ENCODE measurements around the gene BBS7. TPM values are rescaled to one million over a fixed set of nuclear protein-coding genes. Genes with fewer than 3 reads are reported as not detected.
A peak's percentile ranks its signal among the peaks of the same experiment; 100 is the strongest.

The BBS7 gene
- total RNA-seq, 2 experiments from 2014 or later: 16.4 to 18.5 TPM

DNA sequence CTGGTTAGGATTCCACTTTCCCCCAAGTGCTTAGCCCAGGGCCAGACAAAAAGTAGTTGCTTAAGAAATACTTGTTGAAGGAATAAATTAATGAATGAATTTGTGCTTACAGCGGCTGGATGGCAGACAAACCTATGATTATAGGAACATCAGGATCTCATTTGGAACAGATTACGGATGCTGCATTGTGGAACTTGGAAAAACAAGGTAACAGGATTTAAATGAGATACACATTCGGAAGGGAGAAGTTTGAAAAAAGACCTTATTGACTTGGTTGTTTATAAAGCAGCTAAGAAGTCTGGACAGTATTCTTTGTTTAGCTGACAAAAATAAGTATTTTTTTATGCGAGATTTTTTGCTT, 68.6 kb downstream of the BBS7 start:
- Mint-ChIP-seq H3K4me3 (peak overlapping the region; percentile 92), H3K27me3 (ENCODE audit: low read depth) (no peaks in the 10 kb centered on the region), H3K27ac (peak overlapping the region; percentile 95), H3K4me1 (ENCODE audit: low read depth) (peaks cover 39% of the 10 kb centered on the region), H3K36me3 (ENCODE audit: low read depth) (peaks cover 39% of the 10 kb centered on the region), H3K9me3 (ENCODE audit: insufficient read depth) (no peaks in the 10 kb centered on the region)
- ChIA-PET POLR2A (interaction anchor here (0.7 to 1.8 kb wide), 7 partner anchors 10 to 1122 kb away, joined by 3 to 10 read pairs (median 6); partner anchors contain the start of gene CCNA2), CTCF (interaction anchor here (1.0 kb wide), 2 partner anchors 9 to 22 kb away, joined by 3 to 5 read pairs; partner anchors contain the start of gene CCNA2)
- ATAC-seq (no peak), DNase-seq (no peak)

DNA sequence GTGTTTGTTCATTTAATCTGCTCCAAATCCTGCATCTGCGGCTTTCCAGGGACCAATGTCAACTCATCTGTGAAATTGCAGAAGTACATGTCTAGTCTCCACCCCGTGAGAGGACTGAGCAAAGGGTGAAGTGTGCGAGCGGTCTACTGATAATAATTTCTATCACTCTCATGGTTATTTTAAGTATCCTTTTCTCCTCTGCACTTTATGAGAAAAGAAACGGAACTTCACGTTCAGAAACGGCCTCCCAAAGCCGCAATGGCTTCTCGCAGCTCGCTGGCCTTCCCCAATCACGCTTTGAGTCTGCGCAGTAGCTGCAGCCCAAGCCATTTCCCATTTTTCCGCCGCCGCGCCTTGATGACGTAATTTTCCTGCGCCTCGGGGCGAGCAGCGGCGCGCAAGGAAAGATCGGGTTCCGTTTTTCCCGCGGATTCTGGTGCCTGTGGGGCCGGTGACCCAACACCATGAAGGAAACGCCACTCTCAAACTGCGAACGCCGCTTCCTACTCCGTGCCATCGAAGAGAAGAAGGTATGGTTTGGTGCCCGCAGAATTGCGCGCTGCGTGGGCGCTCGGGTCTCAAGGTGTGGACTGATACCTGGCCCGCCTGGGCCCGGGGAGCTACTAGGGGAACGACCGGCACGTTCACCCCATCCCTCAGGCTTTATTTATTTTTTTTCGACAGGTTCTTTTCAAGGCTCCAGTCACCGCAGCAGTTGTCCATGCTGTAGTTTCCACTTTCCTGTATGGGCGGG, 69.1 kb downstream of the BBS7 start, which contains the start of gene EXOSC9:
Gene EXOSC9 (plus strand): TSS at position 363 of the 754 bp plus-strand sequence. CDS start 102 bp downstream, at position 465.
- no peaks in the 10 kb centered on the region for H3K9me3 Mint-ChIP-seq (ENCODE audit: insufficient read depth)
- CTCF ChIA-PET: interaction anchor here (1.0 kb wide), 2 partner anchors 10 to 23 kb away, joined by 3 to 5 read pairs; partner anchors contain the start of gene CCNA2
- peaks cover 34% of the 10 kb centered on the region for H3K36me3 Mint-ChIP-seq (ENCODE audit: low read depth)
- peak; percentile 94 for DNase-seq
- POLR2A ChIA-PET: interaction anchor here (0.7 to 2.4 kb wide), 9 partner anchors 10 to 1122 kb away, joined by 3 to 10 read pairs (median 6); partner anchors contain the start of gene CCNA2
- H3K4me3 Mint-ChIP-seq: peak within 1 kb of the TSS; percentile 92
- peak; percentile 88 for ATAC-seq
- peaks cover 1% of the 10 kb centered on the region for H3K27me3 Mint-ChIP-seq (ENCODE audit: low read depth)
- peak within 1 kb of the TSS; percentile 95 for H3K27ac Mint-ChIP-seq
- peaks cover 42% of the 10 kb centered on the region for H3K4me1 Mint-ChIP-seq (ENCODE audit: low read depth)

DNA sequence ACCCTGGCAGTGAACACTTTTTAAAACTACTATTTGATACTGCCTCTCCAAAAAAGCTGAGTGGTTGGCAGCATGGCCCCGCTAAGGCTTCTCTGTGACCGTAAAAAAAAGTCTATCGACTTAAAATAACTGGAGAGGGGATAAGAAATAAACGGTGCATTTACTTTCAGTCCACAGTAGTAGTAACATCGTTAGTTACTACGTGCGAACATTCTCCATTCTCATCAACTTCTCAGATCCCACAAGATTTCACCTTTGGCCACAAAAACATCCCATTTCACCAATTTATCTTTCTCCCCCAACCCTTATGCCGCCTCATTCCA, 69.7 kb downstream of the BBS7 start:
- Mint-ChIP-seq H3K4me3 (peak overlapping the region; percentile 92), H3K27me3 (ENCODE audit: low read depth) (peaks cover 4% of the 10 kb centered on the region), H3K9me3 (ENCODE audit: insufficient read depth) (no peaks in the 10 kb centered on the region), H3K36me3 (ENCODE audit: low read depth) (peaks cover 29% of the 10 kb centered on the region), H3K27ac (peak overlapping the region; percentile 95), H3K4me1 (ENCODE audit: low read depth) (peaks cover 47% of the 10 kb centered on the region)
- DNase-seq (no peak), ATAC-seq (peak; percentile 8)
- ChIA-PET CTCF (interaction anchor here (1.0 kb wide), 1 partner anchor 24 kb away, joined by 3 read pairs; the partner anchor contains the start of gene CCNA2), POLR2A (interaction anchor here (1.2 to 2.4 kb wide), 5 partner anchors 11 to 69 kb away, joined by 3 to 10 read pairs (median 8); partner anchors contain the start of gene CCNA2)

DNA sequence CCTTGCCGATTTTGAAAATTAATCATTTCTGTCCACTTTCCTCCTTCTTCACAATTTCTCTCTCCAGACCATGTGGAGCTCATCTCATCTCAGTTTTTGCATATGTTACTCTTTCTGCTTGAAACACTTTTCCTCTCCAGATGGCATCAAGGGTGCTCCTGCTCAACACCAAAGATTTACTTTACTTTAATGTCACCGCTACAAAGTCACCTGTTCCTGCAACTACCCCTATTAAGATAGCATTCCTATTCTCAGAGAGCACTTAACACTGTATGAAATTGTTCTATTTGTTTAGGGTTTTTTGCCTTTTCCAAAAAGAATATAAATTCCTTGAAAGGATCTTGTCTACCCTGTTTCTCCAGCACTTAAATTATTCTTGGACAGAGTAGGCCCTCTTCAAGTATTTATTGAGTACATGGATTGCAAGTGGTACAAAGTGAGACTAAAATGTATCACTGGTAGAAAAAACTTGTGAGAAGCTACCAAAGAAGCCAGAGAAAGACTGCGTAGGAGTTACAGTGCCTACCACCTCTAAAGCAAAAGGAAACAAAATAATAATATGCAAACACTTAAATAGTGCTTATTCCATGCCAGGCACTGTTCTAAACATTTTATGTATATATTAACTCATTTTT, 70.3 kb downstream of the BBS7 start:
- H3K27ac Mint-ChIP-seq: peak overlapping the region; percentile 95
- DNase-seq (no peak), ATAC-seq (no peak)
- POLR2A ChIA-PET: interaction anchor here (0.6 to 2.4 kb wide), 4 partner anchors 23 to 545 kb away, joined by 3 to 10 read pairs (median 6); partner anchors contain the start of gene CCNA2
- H3K36me3 Mint-ChIP-seq (ENCODE audit: low read depth): peaks cover 23% of the 10 kb centered on the region
- peaks cover 4% of the 10 kb centered on the region for H3K27me3 Mint-ChIP-seq (ENCODE audit: low read depth)
- CTCF ChIA-PET: interaction anchor here (1.0 kb wide), 1 partner anchor 103 kb away, joined by 3 read pairs; the partner anchor contains the start of gene ANXA5
- no peaks in the 10 kb centered on the region for H3K9me3 Mint-ChIP-seq (ENCODE audit: insufficient read depth)
- peak overlapping the region; percentile 92 for H3K4me3 Mint-ChIP-seq
- peaks cover 47% of the 10 kb centered on the region for H3K4me1 Mint-ChIP-seq (ENCODE audit: low read depth)

DNA sequence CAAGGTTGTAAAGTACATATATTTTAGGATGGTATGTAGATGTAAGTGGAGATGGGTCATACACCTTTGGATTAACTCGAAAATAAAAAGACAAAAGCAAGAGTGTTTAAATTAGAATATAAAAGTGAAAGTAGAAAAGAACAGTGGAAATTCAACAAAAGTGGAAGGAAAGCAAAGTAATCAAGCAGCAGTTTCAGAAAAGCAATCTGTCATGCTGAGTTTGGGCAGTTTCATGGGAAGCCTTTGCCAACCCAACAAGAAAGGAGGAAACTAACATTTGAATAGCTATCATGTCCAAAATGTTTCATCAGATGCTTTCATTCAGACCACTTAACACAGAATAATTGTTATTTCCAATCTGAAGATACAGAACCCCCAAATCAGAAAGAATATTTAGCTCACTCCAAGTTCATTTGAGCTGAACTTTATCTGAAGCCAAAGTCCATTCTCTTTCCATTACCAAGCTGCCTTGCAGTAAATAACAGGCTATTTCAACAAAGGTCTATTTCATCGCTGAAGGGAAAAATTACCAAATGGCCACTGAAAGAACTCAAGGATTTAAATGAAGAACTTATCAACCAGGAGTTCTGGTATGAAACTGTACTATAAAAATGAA, 71.0 kb downstream of the BBS7 start:
- CTCF ChIA-PET: interaction anchor here (1.0 kb wide), 1 partner anchor 102 kb away, joined by 3 read pairs; the partner anchor contains the start of gene ANXA5
- DNase-seq: no peak
- Mint-ChIP-seq H3K36me3 (ENCODE audit: low read depth) (peaks cover 18% of the 10 kb centered on the region), H3K4me3 (peak overlapping the region; percentile 6), H3K4me1 (ENCODE audit: low read depth) (peaks cover 47% of the 10 kb centered on the region), H3K27ac (peak overlapping the region; percentile 11), H3K9me3 (ENCODE audit: insufficient read depth) (no peaks in the 10 kb centered on the region), H3K27me3 (ENCODE audit: low read depth) (peaks cover 8% of the 10 kb centered on the region)
- no peak for ATAC-seq
- POLR2A ChIA-PET: interaction anchor here (0.6 to 2.4 kb wide), 2 partner anchors 25 to 545 kb away, joined by 4 to 9 read pairs; partner anchors contain the start of gene CCNA2

DNA sequence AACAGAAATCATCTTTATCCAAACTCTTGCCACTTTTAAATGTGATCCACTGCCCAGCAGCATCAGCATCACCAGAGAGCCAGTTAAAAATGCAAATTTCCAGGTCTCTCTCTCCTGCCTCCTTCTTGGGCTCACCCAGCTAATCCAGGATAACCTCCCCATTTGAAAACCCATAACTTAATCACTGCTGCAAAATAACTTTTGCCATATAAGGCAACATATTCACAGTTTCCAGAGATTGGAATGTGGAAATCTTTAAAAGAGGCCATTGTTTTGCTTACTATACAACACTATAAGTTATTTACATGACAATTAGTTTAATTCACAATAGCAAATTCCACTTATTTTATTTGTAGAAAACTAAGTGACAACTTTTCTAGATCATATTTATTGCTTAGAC, 74.0 kb downstream of the BBS7 start:
- ChIA-PET POLR2A (no interaction called here), CTCF (no interaction called here)
- Mint-ChIP-seq H3K9me3 (ENCODE audit: insufficient read depth) (no peaks in the 10 kb centered on the region), H3K4me1 (ENCODE audit: low read depth) (peaks cover 31% of the 10 kb centered on the region), H3K27ac (no peak overlapping the region), H3K36me3 (ENCODE audit: low read depth) (peaks cover 3% of the 10 kb centered on the region), H3K4me3 (no peak overlapping the region), H3K27me3 (ENCODE audit: low read depth) (peaks cover 10% of the 10 kb centered on the region)
- no peak for ATAC-seq
- no peak for DNase-seq

DNA sequence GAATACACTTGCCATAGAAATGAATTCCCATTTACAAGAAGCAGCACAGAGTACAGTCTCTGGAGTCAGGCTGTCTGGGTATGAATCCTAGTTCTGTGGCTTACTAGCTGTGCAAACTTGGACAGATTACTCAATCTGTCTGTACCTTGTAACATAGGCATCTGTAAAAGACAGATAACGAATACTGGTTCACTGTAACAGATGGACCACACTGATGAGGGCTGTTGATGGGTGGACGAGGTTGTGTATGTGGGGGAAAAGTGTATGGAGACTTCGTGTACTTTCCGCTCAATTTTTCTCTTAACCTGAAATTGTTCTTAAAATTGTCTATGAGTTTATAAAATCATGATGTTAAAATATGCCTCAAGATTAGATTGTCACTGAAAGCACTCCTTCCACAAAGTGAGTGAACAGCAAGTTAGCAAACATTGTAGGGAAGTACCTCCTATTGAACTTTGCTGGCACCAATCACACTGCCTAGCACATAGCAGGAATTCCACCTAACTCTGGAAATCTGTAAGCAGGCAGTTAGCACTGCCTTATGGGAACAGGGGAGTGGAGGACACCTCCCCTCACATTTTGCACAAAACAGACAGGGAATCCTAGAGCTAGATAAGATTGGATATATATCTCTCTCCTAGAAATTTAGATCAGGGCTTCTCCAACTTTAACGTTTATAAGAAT, 75.6 kb downstream of the BBS7 start:
- no peaks in the 10 kb centered on the region for H3K36me3 Mint-ChIP-seq (ENCODE audit: low read depth)
- H3K4me1 Mint-ChIP-seq (ENCODE audit: low read depth): peaks cover 18% of the 10 kb centered on the region
- POLR2A ChIA-PET: no interaction called here
- H3K27ac Mint-ChIP-seq: no peak overlapping the region
- ATAC-seq (no peak), DNase-seq (no peak)
- H3K27me3 Mint-ChIP-seq (ENCODE audit: low read depth): peaks cover 18% of the 10 kb centered on the region
- CTCF ChIA-PET: no interaction called here
- H3K9me3 Mint-ChIP-seq (ENCODE audit: insufficient read depth): no peaks in the 10 kb centered on the region
- no peak overlapping the region for H3K4me3 Mint-ChIP-seq

DNA sequence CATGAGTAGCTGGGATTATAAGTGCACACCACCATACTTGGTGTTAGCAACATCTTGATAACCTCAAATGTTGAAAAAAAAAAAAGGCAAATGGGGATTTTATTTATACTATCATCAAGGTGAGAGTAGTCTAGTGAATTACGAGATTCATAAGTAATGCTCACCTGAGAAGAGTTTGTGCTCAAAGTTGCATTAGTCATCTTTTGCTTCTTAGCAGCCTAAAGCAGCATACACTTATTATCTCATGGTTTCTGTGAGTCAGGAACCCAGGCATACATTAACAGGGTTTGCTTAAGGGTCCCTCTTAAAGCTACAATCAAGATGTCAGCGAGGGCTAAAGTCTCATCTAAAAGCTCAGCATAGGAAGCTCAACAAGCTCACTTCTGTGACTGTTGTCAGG, 77.3 kb downstream of the BBS7 start:
- CTCF ChIA-PET: no interaction called here
- H3K4me3 Mint-ChIP-seq: no peak overlapping the region
- peaks cover 24% of the 10 kb centered on the region for H3K27me3 Mint-ChIP-seq (ENCODE audit: low read depth)
- POLR2A ChIA-PET: no interaction called here
- H3K36me3 Mint-ChIP-seq (ENCODE audit: low read depth): no peaks in the 10 kb centered on the region
- H3K27ac Mint-ChIP-seq: no peak overlapping the region
- peaks cover 11% of the 10 kb centered on the region for H3K4me1 Mint-ChIP-seq (ENCODE audit: low read depth)
- DNase-seq (no peak), ATAC-seq (no peak)
- no peaks in the 10 kb centered on the region for H3K9me3 Mint-ChIP-seq (ENCODE audit: insufficient read depth)

DNA sequence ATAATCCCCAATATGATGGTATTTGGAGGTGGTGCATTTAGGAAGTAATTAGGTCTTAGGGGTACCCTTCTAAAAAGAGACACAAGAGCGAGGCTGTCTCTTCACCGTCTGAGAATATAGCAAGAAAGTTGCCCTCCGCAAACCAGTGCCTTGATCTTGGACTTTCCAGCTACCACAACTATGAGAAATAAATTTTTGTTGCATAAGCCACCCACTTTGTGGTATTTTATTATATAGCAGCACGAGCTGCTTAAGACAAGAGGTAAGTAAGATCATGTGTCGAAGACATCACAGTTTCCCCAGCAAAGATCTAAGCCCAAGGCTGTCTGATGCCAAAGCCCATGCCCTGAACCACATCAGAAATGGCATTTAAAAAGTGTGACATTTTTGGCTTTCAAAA, 78.8 kb downstream of the BBS7 start:
- ChIA-PET POLR2A (no interaction called here), CTCF (no interaction called here)
- Mint-ChIP-seq H3K4me3 (no peak overlapping the region), H3K36me3 (ENCODE audit: low read depth) (no peaks in the 10 kb centered on the region), H3K4me1 (ENCODE audit: low read depth) (peaks cover 11% of the 10 kb centered on the region), H3K9me3 (ENCODE audit: insufficient read depth) (no peaks in the 10 kb centered on the region), H3K27me3 (ENCODE audit: low read depth) (peaks cover 29% of the 10 kb centered on the region), H3K27ac (no peak overlapping the region)
- ATAC-seq (no peak), DNase-seq (no peak)

DNA sequence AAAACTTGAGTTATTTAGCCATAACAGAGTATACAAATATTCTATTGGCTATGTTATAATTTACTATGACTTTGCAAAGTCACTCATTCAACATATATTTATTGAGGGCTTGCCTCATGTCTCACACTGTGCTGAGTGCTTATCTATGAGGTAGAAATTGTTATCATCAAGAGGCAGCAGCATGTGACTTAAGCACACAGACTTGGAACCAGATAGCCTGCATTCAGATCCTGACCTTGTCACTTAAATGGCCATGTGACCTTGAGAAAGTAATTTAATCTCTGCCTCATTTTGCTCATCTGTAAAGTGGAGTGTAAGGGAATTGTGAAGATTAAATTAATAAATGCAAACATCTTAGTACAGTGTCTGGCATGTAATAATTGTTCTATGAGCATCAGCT, 79.3 kb downstream of the BBS7 start:
- no peaks in the 10 kb centered on the region for H3K36me3 Mint-ChIP-seq (ENCODE audit: low read depth)
- H3K4me1 Mint-ChIP-seq (ENCODE audit: low read depth): peaks cover 7% of the 10 kb centered on the region
- CTCF ChIA-PET: no interaction called here

More for the DNA sequence above, 79.3 kb downstream of the BBS7 start:
- no peak overlapping the region for H3K27ac Mint-ChIP-seq
- H3K27me3 Mint-ChIP-seq (ENCODE audit: low read depth): peaks cover 30% of the 10 kb centered on the region
- H3K9me3 Mint-ChIP-seq (ENCODE audit: insufficient read depth): no peaks in the 10 kb centered on the region
- DNase-seq: no peak
- no peak for ATAC-seq
- POLR2A ChIA-PET: interaction anchor here (1.0 kb wide), 1 partner anchor 32 kb away, joined by 3 read pairs; no protein-coding TSS in a partner anchor
- no peak overlapping the region for H3K4me3 Mint-ChIP-seq

Data from activated CD8-positive, alpha-beta T cell treated with anti-CD3 and anti-CD28 coated beads, Interleukin-2, amount 10 ng/mL, durations not matched to agents 7 days and 5 days (primary cell).